Trophoblast cell (in vitro differentiated cells and primary cell): ENCODE data around the gene SYVN1.
A peak's percentile ranks its signal among the peaks of the same experiment; 100 is the strongest.

Experiments used
- DNase-seq, 2 donors: peaks; one replicate each; pipeline ENCODE4 v3.0.0-alpha.2; 2016
- H2AFZ ChIP-seq: 2 replicates; pipeline ENCODE4 v1.6.1; 2013; ENCODE audit warnings: low read length, moderate library complexity, mild to moderate bottlenecking; ENCODE audit not compliant: insufficient read depth, poor library complexity
- H2AK5ac ChIP-seq: 2 replicates; pipeline ENCODE4 v1.6.1; 2013; ENCODE audit warnings: mild to moderate bottlenecking, low read length
- H2BK120ac ChIP-seq: 2 replicates; pipeline ENCODE4 v1.6.1; 2013; ENCODE audit warnings: low read length, mild to moderate bottlenecking, moderate library complexity; ENCODE audit not compliant: insufficient read depth, poor library complexity
- H2BK12ac ChIP-seq: 2 replicates; pipeline ENCODE4 v1.6.1; 2013; ENCODE audit warnings: mild to moderate bottlenecking, low read length, moderate library complexity
- H2BK5ac ChIP-seq: 2 replicates; pipeline ENCODE4 v1.6.1; 2013; ENCODE audit warnings: low read length, low read depth, moderate library complexity, mild to moderate bottlenecking; ENCODE audit not compliant: poor library complexity
- H3K14ac ChIP-seq: 2 replicates; pipeline ENCODE4 v1.6.1; 2013; ENCODE audit warnings: mild to moderate bottlenecking, low read length
- H3K18ac ChIP-seq: 2 replicates; pipeline ENCODE4 v1.6.1; 2013; ENCODE audit warnings: mild to moderate bottlenecking, low read length
- H3K23ac ChIP-seq: 2 replicates; pipeline ENCODE4 v1.6.1; 2013; ENCODE audit warnings: low read length
- H3K27ac ChIP-seq: 2 replicates; pipeline ENCODE4 v1.5.1; 2013; ENCODE audit warnings: low read depth, mild to moderate bottlenecking, inconsistent platforms, low read length, moderate library complexity
- H3K27me3 ChIP-seq: 2 replicates; pipeline ENCODE4 v1.6.1; 2013; ENCODE audit warnings: inconsistent platforms, mild to moderate bottlenecking, low read length, moderate library complexity; ENCODE audit not compliant: insufficient read depth
- H3K36me3 ChIP-seq, 2 experiments: 1 replicate in 1 of 2; 2 replicates in 1 of 2; pipeline ENCODE4 v1.6.1; 2013; ENCODE audit warnings: low read length in 2 of 2, mild to moderate bottlenecking in 2 of 2, moderate library complexity in 1 of 2; ENCODE audit not compliant: insufficient read depth in 2 of 2, control insufficient read depth in 1 of 2
- H3K4ac ChIP-seq: 2 replicates; pipeline ENCODE4 v1.6.1; 2013; ENCODE audit warnings: low read depth, mild to moderate bottlenecking, low read length, moderate library complexity
- H3K4me1 ChIP-seq, 2 experiments: 1 replicate in 1 of 2; 2 replicates in 1 of 2; pipeline ENCODE4 v1.6.1; 2013; ENCODE audit warnings: low read length in 2 of 2, mild to moderate bottlenecking in 2 of 2, moderate library complexity in 1 of 2; ENCODE audit not compliant: insufficient read depth in 2 of 2, control insufficient read depth in 1 of 2
- H3K4me2 ChIP-seq: 2 replicates; pipeline ENCODE4 v1.6.1; 2013; ENCODE audit warnings: inconsistent platforms, mild to moderate bottlenecking, low read length, moderate library complexity
- H3K4me3 ChIP-seq: 2 replicates; pipeline ENCODE4 v1.5.1; 2013; ENCODE audit warnings: mild to moderate bottlenecking, low read depth, low read length, inconsistent platforms
- H3K79me1 ChIP-seq: one replicate; pipeline ENCODE4 v1.6.1; 2013; ENCODE audit warnings: low read length
- H3K79me2 ChIP-seq: 2 replicates; pipeline ENCODE4 v1.6.1; 2013; ENCODE audit warnings: low read length, mild to moderate bottlenecking; ENCODE audit not compliant: control insufficient read depth, insufficient read depth, poor library complexity
- H3K9ac ChIP-seq: 2 replicates; pipeline ENCODE4 v1.6.1; 2013; ENCODE audit warnings: mild to moderate bottlenecking, low read length
- H3K9me3 ChIP-seq: 2 replicates; pipeline ENCODE4 v1.6.1; 2013; ENCODE audit warnings: low read depth, mild to moderate bottlenecking, control low read depth, inconsistent platforms, low read length; ENCODE audit not compliant: insufficient read depth
- H4K12ac ChIP-seq: 2 replicates; pipeline ENCODE4 v1.6.1; 2013; ENCODE audit warnings: low read depth, mild to moderate bottlenecking, low read length, moderate library complexity
- H4K8ac ChIP-seq: 2 replicates; pipeline ENCODE4 v1.6.1; 2013; ENCODE audit warnings: low read depth, mild to moderate bottlenecking, low read length, moderate library complexity
- H4K91ac ChIP-seq: one replicate; pipeline ENCODE4 v1.6.1; 2013; ENCODE audit warnings: low read depth, mild to moderate bottlenecking, low read length, moderate library complexity
- WGBS: extraction: QIAGEN DNeasy Blood & Tissue Kit; methylation state at CpG from one replicate; pipeline ENCODE4 v1.1.7; 2013; ENCODE audit warnings: missing lambda C conversion rate; ENCODE audit not compliant: insufficient read length, insufficient coverage; ENCODE audit errors: extremely low coverage; 5-methylcytosine and 5-hydroxymethylcytosine counted together

Gene SYVN1

DNA sequence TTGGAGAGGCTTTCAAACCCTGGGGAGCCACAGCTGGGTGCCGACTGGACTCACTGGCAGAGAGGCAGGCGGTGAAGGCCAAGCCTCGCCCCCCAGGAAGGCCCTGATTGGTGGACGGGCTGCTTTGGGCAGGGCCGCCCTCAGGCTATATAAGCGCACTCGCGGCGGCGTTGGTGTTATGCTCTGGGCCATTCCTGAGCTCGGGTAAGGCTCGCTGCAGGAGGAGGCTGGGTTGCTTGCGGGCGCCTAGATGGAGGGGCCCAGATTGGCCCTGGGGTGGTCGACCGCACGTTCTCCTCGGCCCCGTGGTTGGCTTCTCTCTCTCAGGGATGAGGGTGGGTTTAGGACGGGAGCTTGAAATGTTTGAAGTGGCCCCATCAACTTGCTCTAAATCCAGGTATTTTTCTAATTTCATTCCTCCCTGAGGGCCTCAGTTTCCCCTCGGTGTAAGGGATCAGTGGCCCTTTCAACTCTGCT lies 35.8 kb upstream of the SYVN1 start, which contains the start of gene SPDYC:
TSS of gene SPDYC (plus strand) at position 176 of the 477 bp plus-strand sequence. CDS start 1,125 bp downstream, outside the sequence.
- peak within 1 kb of the TSS; percentile 24 for H3K27ac ChIP-seq
- no peak within 1 kb of the TSS for H3K9ac ChIP-seq
- peak within 1 kb of the TSS; percentile 18 for H3K14ac ChIP-seq
- H2BK120ac ChIP-seq: no peak within 1 kb of the TSS
- DNase-seq: peak; percentile 62 to 83
- peaks cover 9% of the 10 kb centered on the region for H3K79me1 ChIP-seq
- no peaks in the 10 kb centered on the region for H3K79me2 ChIP-seq
- no peak within 1 kb of the TSS for H3K4ac ChIP-seq
- no peaks in the 10 kb centered on the region for H3K36me3 ChIP-seq
- H2AK5ac ChIP-seq: no peak within 1 kb of the TSS
- no peak within 1 kb of the TSS for H3K23ac ChIP-seq
- H3K18ac ChIP-seq: no peak within 1 kb of the TSS
- H4K91ac ChIP-seq: peak within 1 kb of the TSS; percentile 23
- no peak within 1 kb of the TSS for H3K4me3 ChIP-seq
- whole genome bisulfite sequencing: no CpG with 5 or more reads among the region's 21 CpGs
- peak within 1 kb of the TSS; percentile 64 for H4K8ac ChIP-seq
- no peak within 1 kb of the TSS for H3K4me2 ChIP-seq
- peaks cover 2% of the 10 kb centered on the region for H3K9me3 ChIP-seq
- H3K27me3 ChIP-seq: no peaks in the 10 kb centered on the region
- H2AFZ ChIP-seq: peak within 1 kb of the TSS; percentile 69
- no peak within 1 kb of the TSS for H2BK5ac ChIP-seq
- H3K4me1 ChIP-seq: peaks cover 9 to 14% of the 10 kb centered on the region in 2 experiments
- peak within 1 kb of the TSS; percentile 5 for H2BK12ac ChIP-seq
- peak within 1 kb of the TSS; percentile 14 for H4K12ac ChIP-seq

DNA sequence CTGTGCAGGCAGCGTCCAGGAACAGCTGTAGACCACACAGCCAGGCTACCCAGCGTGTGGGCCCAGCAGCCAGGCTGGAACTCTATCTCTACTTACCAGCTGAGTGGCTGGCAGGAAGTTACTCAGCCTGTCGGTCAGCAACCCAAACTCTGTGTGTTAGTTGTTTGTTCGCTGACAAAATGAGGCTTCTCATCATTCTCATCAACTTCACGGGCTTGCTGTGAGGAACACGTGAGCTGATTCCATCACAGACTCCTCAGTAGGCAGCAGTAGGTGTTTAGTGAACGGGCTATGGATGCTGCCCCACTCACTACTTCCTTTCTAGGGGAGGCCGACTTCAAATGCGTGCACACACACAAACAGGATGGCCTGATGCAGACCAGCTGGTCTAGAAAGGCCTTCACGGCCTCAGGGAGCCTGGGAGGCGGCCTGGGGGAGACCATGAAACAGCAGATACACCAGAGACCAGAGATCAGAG lies 34.9 kb upstream of the SYVN1 start:
- no peak overlapping the region for H3K18ac ChIP-seq
- H3K4me2 ChIP-seq: no peak overlapping the region
- H2BK5ac ChIP-seq: no peak overlapping the region
- no peaks in the 10 kb centered on the region for H3K36me3 ChIP-seq
- peaks cover 9% of the 10 kb centered on the region in 2 experiments for H3K4me1 ChIP-seq
- no peak overlapping the region for H3K4me3 ChIP-seq
- H3K27me3 ChIP-seq: no peaks in the 10 kb centered on the region
- no peak overlapping the region for H3K23ac ChIP-seq
- DNase-seq: no peak
- peak overlapping the region; percentile 24 for H3K27ac ChIP-seq
- peaks cover 2% of the 10 kb centered on the region for H3K9me3 ChIP-seq
- H4K91ac ChIP-seq: peak overlapping the region; percentile 23
- WGBS: no CpG with 5 or more reads among the region's 11 CpGs
- no peak overlapping the region for H2AK5ac ChIP-seq
- H4K12ac ChIP-seq: peak overlapping the region; percentile 14
- H3K14ac ChIP-seq: peak overlapping the region; percentile 18
- peaks cover 7% of the 10 kb centered on the region for H3K79me1 ChIP-seq
- H2BK12ac ChIP-seq: peak overlapping the region; percentile 5
- no peaks in the 10 kb centered on the region for H3K79me2 ChIP-seq
- no peak overlapping the region for H3K4ac ChIP-seq
- no peak overlapping the region for H3K9ac ChIP-seq
- peak overlapping the region; percentile 10 for H2BK120ac ChIP-seq
- H2AFZ ChIP-seq: peak overlapping the region; percentile 69
- peak overlapping the region; percentile 64 for H4K8ac ChIP-seq

DNA sequence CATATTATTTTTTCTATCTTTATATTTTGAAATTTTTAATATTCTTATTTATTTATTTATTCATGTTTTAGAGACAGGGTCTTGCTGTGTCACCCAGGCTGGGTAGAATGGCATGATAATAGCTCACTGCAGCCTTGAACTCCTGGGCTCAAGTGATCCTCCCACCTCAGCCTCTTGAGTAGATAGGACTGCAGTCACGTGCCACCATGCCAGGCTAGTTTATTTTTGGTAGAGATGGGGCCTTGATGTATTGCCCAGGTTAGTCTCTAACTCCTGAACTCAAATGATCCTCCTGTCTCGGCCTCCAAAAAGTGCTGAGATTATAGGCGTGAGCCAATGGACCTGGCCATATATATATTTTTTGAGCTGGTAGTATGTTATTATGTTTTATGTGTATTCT lies 33.3 kb upstream of the SYVN1 start:
- no CpG with 5 or more reads among the region's 3 CpGs for whole genome bisulfite sequencing
- Histone ChIP-seq H2BK5ac (no peak overlapping the region), H3K79me2 (no peaks in the 10 kb centered on the region), H3K18ac (no peak overlapping the region), H3K4ac (no peak overlapping the region), H2AFZ (no peak overlapping the region), H3K79me1 (peaks cover 5% of the 10 kb centered on the region), H3K23ac (no peak overlapping the region), H3K27me3 (no peaks in the 10 kb centered on the region), H3K9me3 (peaks cover 2% of the 10 kb centered on the region), H3K14ac (no peak overlapping the region), H4K8ac (no peak overlapping the region), H2BK12ac (no peak overlapping the region), H3K27ac (no peak overlapping the region), H4K91ac (no peak overlapping the region), H3K4me2 (no peak overlapping the region), H3K9ac (no peak overlapping the region), H3K36me3 (no peaks in the 10 kb centered on the region), H4K12ac (no peak overlapping the region), H2BK120ac (no peak overlapping the region), H3K4me3 (no peak overlapping the region), H3K4me1 (peaks cover 7% of the 10 kb centered on the region in 2 experiments), H2AK5ac (no peak overlapping the region)
- no peak for DNase-seq

DNA sequence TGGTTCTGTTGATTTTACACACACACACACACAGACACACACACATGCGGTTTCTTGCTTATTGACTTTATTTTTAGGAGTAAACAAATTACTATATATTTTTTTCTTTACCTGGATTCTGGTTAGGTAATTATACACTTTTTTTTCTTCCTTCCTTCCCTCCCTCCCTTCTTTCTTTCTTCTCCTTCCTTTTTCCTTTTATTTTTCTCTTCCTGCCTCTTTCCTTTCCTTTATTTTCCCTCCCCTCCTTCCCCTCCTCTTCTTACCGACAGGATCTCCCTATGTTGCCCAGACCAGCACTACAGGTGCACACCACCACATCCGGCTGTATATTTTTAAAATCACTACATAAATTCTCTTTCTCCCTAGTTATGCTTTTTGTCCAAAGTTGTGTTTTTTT lies 32.6 kb upstream of the SYVN1 start:
- H3K4ac ChIP-seq: no peak overlapping the region

More for the DNA sequence above, 32.6 kb upstream of the SYVN1 start:
- H2BK12ac ChIP-seq: no peak overlapping the region
- no peak overlapping the region for H4K91ac ChIP-seq
- H3K23ac ChIP-seq: no peak overlapping the region
- H3K36me3 ChIP-seq: no peaks in the 10 kb centered on the region
- no peak overlapping the region for H2BK5ac ChIP-seq
- peaks cover 7% of the 10 kb centered on the region in 2 experiments for H3K4me1 ChIP-seq
- no peak overlapping the region for H3K18ac ChIP-seq
- H3K27me3 ChIP-seq: no peaks in the 10 kb centered on the region
- H2AK5ac ChIP-seq: no peak overlapping the region
- H2AFZ ChIP-seq: no peak overlapping the region
- no peak for DNase-seq
- no peak overlapping the region for H3K9ac ChIP-seq
- H3K4me2 ChIP-seq: no peak overlapping the region
- H4K12ac ChIP-seq: no peak overlapping the region
- H3K27ac ChIP-seq: no peak overlapping the region
- peaks cover 5% of the 10 kb centered on the region for H3K79me1 ChIP-seq
- H3K9me3 ChIP-seq: no peaks in the 10 kb centered on the region
- no CpG with 5 or more reads among the region's 3 CpGs for WGBS
- H2BK120ac ChIP-seq: no peak overlapping the region
- no peak overlapping the region for H4K8ac ChIP-seq
- H3K79me2 ChIP-seq: no peaks in the 10 kb centered on the region
- no peak overlapping the region for H3K4me3 ChIP-seq
- H3K14ac ChIP-seq: no peak overlapping the region
